ENCODE results near the gene TNFRSF4. TPM values are rescaled to one million over a fixed set of nuclear protein-coding genes. Genes with fewer than 3 reads are reported as not detected.
"Not testable (repeated sequence)": the region's sequence is repeated elsewhere in the genome, so short reads cannot be mapped to it uniquely, and the experiment has no call there.

TNFRSF4 gene
- total and polyA plus RNA-seq, 4 experiments from 2014 or later: 13.5 to 75.1 (median 39.3) TPM

- H3K4me3 ChIP-seq (ENCODE audit: low read length in 2 of 2); H3K27me3 ChIP-seq (ENCODE audit: insufficient read depth, low read length); POLR2A ChIA-PET (ENCODE audit: partially characterized antibody); H3K36me3 Mint-ChIP-seq; H3K4me1 Mint-ChIP-seq; H3K9me3 ChIP-seq (ENCODE audit: control insufficient read depth in 1 of 2, low read length in 2 of 2); intact Hi-C loops (cut with micrococcal nuclease); H3K4me1 ChIP-seq (ENCODE audit: insufficient read depth, low read length); H3K4me3 Mint-ChIP-seq; H3K36me3 ChIP-seq (ENCODE audit: insufficient read depth, low read length); DNase-seq; H3K27ac ChIP-seq (ENCODE audit: low read depth, low read length); H3K27me3 Mint-ChIP-seq: not testable (repeated sequence)
- H3K27ac Mint-ChIP-seq: peak overlapping the region in 2 of 7 donors; percentile 4 to 35
- CTCF ChIA-PET (ENCODE audit: partially characterized antibody): interaction anchor here (1.6 kb wide), 1 partner anchor 73 kb away, joined by 5 read pairs; no protein-coding TSS in a partner anchor
- peaks cover 0 to 17% (median 7%) of the 10 kb centered on the region in 8 donors for H3K9me3 Mint-ChIP-seq
Observed at GRCh38 chr1:1195726-1196125, 18.2 kb downstream of the TNFRSF4 start.

GRCh38 chr1:1194723-1195122 lies 19.2 kb downstream of the TNFRSF4 start:
- no peaks in the 10 kb centered on the region for H3K36me3 Mint-ChIP-seq
- H3K4me3 Mint-ChIP-seq: no peak overlapping the region
- CTCF ChIA-PET (ENCODE audit: partially characterized antibody): interaction anchor here (1.6 kb wide), 1 partner anchor 72 kb away, joined by 5 read pairs; no protein-coding TSS in a partner anchor
- no peaks in the 10 kb centered on the region for H3K4me1 Mint-ChIP-seq
- Histone ChIP-seq H3K4me3 (ENCODE audit: low read length in 2 of 2) (no peak overlapping the region), H3K36me3 (ENCODE audit: insufficient read depth, low read length) (no peaks in the 10 kb centered on the region), H3K9me3 (ENCODE audit: control insufficient read depth in 1 of 2, low read length in 2 of 2) (no peaks in the 10 kb centered on the region), H3K4me1 (ENCODE audit: insufficient read depth, low read length) (no peaks in the 10 kb centered on the region), H3K27me3 (ENCODE audit: insufficient read depth, low read length) (no peaks in the 10 kb centered on the region), H3K27ac (ENCODE audit: low read depth, low read length) (no peak overlapping the region)
- H3K9me3 Mint-ChIP-seq: peaks cover 0 to 17% (median 7%) of the 10 kb centered on the region in 8 donors
- no peak for DNase-seq
- H3K27me3 Mint-ChIP-seq: peaks cover 0 to 2% of the 10 kb centered on the region in 2 donors
- H3K27ac Mint-ChIP-seq: peak overlapping the region in 1 of 7 donors; percentile 53
- intact Hi-C loops (cut with micrococcal nuclease): no loop called here
- POLR2A ChIA-PET (ENCODE audit: partially characterized antibody): no interaction called here

DNA sequence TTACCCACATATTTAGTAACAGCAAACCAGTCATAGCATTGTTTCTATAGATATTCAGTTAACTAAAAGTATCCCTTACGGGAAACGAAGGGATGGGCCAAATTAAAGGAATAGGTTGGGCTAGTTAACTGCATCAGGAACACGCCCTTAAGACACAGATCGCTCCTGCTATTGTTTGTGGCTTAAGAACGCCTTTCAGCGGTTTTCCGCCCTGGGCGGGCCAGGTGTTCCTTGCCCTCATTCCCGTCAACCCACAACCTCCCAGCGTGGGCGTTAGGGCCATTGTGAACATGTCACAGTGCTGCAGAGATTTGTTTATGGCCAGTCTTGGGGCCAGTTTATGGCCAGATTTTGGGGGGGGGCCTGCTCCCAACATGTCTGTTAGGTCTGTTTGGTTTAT lies 22.2 kb downstream of the TNFRSF4 start:
- H3K36me3 Mint-ChIP-seq: no peaks in the 10 kb centered on the region
- intact Hi-C loops (cut with micrococcal nuclease): no loop called here
- no peak overlapping the region for H3K4me3 Mint-ChIP-seq
- CTCF ChIA-PET (ENCODE audit: partially characterized antibody): interaction anchor here (1.6 kb wide), 1 partner anchor 69 kb away, joined by 6 read pairs; no protein-coding TSS in a partner anchor
- H3K9me3 Mint-ChIP-seq: peaks cover 0 to 17% (median 7%) of the 10 kb centered on the region in 8 donors
- no peak overlapping the region for H3K27ac ChIP-seq (ENCODE audit: low read depth, low read length)
- no peaks in the 10 kb centered on the region for H3K4me1 ChIP-seq (ENCODE audit: insufficient read depth, low read length)
- H3K4me3 ChIP-seq (ENCODE audit: low read length in 2 of 2): no peak overlapping the region
- POLR2A ChIA-PET (ENCODE audit: partially characterized antibody): no interaction called here
- H3K4me1 Mint-ChIP-seq: peaks cover 0 to 2% (median 0%) of the 10 kb centered on the region in 4 donors
- no peaks in the 10 kb centered on the region for H3K27me3 ChIP-seq (ENCODE audit: insufficient read depth, low read length)
- H3K9me3 ChIP-seq (ENCODE audit: control insufficient read depth in 1 of 2, low read length in 2 of 2): no peaks in the 10 kb centered on the region
- peaks cover 0 to 2% of the 10 kb centered on the region in 2 donors for H3K27me3 Mint-ChIP-seq
- no peaks in the 10 kb centered on the region for H3K36me3 ChIP-seq (ENCODE audit: insufficient read depth, low read length)
- no peak overlapping the region for H3K27ac Mint-ChIP-seq
- no peak for DNase-seq

DNA sequence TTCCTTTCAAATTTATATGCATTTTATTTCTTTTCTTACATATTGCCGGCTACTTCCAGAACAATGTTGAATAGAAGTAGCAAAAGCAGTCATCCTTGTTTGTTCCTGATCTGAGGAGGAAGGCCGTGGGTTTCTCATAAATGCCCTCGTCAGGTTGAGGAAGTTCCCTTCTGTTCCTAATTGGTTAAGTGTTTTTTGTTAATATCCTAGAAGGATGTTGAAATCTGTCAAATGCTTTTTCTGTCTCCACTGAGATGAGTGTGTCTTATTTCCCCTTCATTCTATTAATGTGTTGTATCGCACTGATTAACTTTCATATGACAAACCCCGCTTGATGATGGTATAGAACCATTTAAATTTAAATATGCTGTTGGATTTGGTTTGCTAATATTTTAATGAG lies 24.8 kb downstream of the TNFRSF4 start:
- H3K4me3 ChIP-seq (ENCODE audit: low read length in 2 of 2): no peak overlapping the region
- no peaks in the 10 kb centered on the region for H3K9me3 ChIP-seq (ENCODE audit: control insufficient read depth in 1 of 2, low read length in 2 of 2)
- no peaks in the 10 kb centered on the region for H3K36me3 ChIP-seq (ENCODE audit: insufficient read depth, low read length)
- H3K4me1 Mint-ChIP-seq: peaks cover 0 to 2% (median 0%) of the 10 kb centered on the region in 4 donors
- H3K27me3 Mint-ChIP-seq: peaks cover 0 to 2% of the 10 kb centered on the region in 2 donors
- no peaks in the 10 kb centered on the region for H3K4me1 ChIP-seq (ENCODE audit: insufficient read depth, low read length)
- CTCF ChIA-PET (ENCODE audit: partially characterized antibody): no interaction called here
- H3K9me3 Mint-ChIP-seq: peaks cover 0 to 9% (median 0%) of the 10 kb centered on the region in 8 donors
- H3K36me3 Mint-ChIP-seq: no peaks in the 10 kb centered on the region
- POLR2A ChIA-PET (ENCODE audit: partially characterized antibody): no interaction called here
- intact Hi-C loops (cut with micrococcal nuclease): no loop called here
- H3K27me3 ChIP-seq (ENCODE audit: insufficient read depth, low read length): no peaks in the 10 kb centered on the region
- no peak overlapping the region for H3K27ac ChIP-seq (ENCODE audit: low read depth, low read length)
- H3K4me3 Mint-ChIP-seq: no peak overlapping the region
- no peak for DNase-seq
- no peak overlapping the region for H3K27ac Mint-ChIP-seq

GRCh38 chr1:1187938-1188337 lies 26.0 kb downstream of the TNFRSF4 start:
- DNase-seq: no peak
- Histone ChIP-seq H3K27ac (ENCODE audit: low read depth, low read length) (no peak overlapping the region), H3K9me3 (ENCODE audit: control insufficient read depth in 1 of 2, low read length in 2 of 2) (no peaks in the 10 kb centered on the region), H3K4me1 (ENCODE audit: insufficient read depth, low read length) (no peaks in the 10 kb centered on the region), H3K36me3 (ENCODE audit: insufficient read depth, low read length) (no peaks in the 10 kb centered on the region), H3K27me3 (ENCODE audit: insufficient read depth, low read length) (no peaks in the 10 kb centered on the region), H3K4me3 (ENCODE audit: low read length in 2 of 2) (no peak overlapping the region)
- Mint-ChIP-seq H3K36me3 (no peaks in the 10 kb centered on the region), H3K9me3 (peaks cover 0 to 9% (median under 1%) of the 10 kb centered on the region in 8 donors), H3K27me3 (peaks cover 0 to 4% of the 10 kb centered on the region in 2 donors), H3K4me3 (no peak overlapping the region), H3K4me1 (peaks cover 0 to 4% (median under 1%) of the 10 kb centered on the region in 4 donors), H3K27ac (no peak overlapping the region)
- ChIA-PET CTCF (ENCODE audit: partially characterized antibody) (no interaction called here), POLR2A (ENCODE audit: partially characterized antibody) (interaction anchor here (0.6 kb wide), 1 partner anchor 43 kb away, joined by 3 read pairs; no protein-coding TSS in a partner anchor)
- intact Hi-C loops (cut with micrococcal nuclease): no loop called here

DNA sequence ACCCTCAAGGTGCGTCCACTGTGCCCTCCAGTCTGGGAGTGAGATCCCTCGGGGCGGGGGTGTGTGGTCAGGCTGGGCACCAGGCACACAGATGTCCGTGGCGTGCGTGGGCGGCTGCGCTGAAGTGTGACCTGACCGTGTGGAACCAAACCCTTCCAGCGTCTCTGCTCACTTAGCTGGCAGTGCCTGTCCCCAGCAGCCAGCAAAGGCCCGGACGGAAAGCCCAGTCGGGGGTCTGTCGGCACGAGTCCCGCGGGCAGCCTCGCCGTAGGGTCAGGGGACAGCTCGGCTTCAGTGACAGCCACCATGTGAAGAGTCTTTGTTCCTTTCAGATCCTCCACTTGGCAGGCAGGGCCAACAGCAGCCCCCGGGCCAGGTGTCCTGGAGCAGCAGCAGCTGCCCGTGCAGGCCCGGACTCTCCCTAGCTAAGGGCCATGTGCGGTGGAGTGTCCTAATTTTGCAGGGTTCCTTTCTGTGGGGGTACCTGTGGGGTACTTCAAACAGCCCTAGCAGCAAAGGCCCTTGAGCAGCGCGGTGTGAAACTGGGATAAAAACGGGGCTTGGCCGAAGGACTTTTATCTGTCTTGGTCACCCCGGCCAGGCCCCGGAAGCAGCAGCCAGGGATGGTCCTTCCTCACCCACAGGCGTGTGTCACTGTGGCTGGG lies 28.7 kb downstream of the TNFRSF4 start:
- H3K9me3 Mint-ChIP-seq: peaks cover 0 to 2% (median 0%) of the 10 kb centered on the region in 8 donors
- H3K4me1 Mint-ChIP-seq: peaks cover 1 to 9% (median 3%) of the 10 kb centered on the region in 4 donors
- no peaks in the 10 kb centered on the region for H3K36me3 ChIP-seq (ENCODE audit: insufficient read depth, low read length)
- no peaks in the 10 kb centered on the region for H3K9me3 ChIP-seq (ENCODE audit: control insufficient read depth in 1 of 2, low read length in 2 of 2)
- H3K36me3 Mint-ChIP-seq: no peaks in the 10 kb centered on the region
- H3K4me3 ChIP-seq (ENCODE audit: low read length in 2 of 2): no peak overlapping the region
- H3K27me3 Mint-ChIP-seq: peaks cover 5 to 6% of the 10 kb centered on the region in 2 donors
- H3K4me1 ChIP-seq (ENCODE audit: insufficient read depth, low read length): no peaks in the 10 kb centered on the region
- peak in 1 of 5 donors; percentile 25 for DNase-seq
- ChIA-PET CTCF (ENCODE audit: partially characterized antibody) (no interaction called here), POLR2A (ENCODE audit: partially characterized antibody) (no interaction called here)
- no peak overlapping the region for H3K4me3 Mint-ChIP-seq
- peak overlapping the region in 1 of 7 donors; percentile 42 for H3K27ac Mint-ChIP-seq
- no peak overlapping the region for H3K27ac ChIP-seq (ENCODE audit: low read depth, low read length)
- intact Hi-C loops (cut with micrococcal nuclease): no loop called here
- H3K27me3 ChIP-seq (ENCODE audit: insufficient read depth, low read length): no peaks in the 10 kb centered on the region

DNA sequence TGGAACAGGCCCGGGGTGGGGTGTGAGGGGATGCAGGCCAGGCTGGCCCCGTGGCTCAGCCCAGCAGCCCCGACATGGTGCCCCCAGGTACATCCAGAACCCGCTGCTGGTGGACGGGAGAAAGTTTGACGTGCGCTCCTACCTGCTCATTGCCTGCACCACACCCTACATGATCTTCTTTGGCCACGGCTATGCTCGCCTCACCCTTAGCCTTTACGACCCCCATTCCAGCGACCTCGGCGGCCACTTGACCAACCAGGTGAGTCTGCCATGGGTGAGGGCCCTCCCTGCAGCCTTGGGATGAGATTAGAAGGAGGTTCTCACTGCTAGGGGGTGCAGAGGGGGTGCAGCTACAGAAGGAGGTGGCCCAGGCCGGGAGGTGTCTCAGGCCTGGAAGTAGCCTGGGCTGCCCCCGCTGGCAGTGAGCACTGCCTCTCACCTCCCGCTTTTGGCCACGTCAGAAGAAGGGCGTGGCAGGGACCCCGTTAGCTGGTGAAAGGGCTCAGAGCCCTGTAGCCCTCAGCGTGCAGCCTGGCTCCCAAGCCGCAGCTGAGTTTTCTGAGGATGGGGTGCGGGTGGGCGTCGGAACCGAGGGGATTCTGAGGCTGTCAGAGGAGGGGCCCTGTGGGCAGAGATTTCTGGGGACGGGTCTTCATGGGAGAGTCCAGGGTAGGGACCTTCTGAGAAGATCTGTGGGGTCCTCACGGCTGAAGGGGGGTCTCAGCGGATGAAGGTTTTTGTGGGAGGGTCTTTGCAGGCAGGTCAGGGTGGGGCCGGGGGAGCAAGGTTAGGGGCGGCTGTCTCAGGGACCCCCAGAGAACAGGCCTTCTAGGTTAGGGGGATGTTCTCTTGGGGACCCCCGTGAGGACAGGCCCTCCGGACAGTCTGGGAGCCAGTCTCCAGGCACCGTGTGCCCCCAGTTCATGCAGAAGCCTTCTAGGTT lies 29.8 kb downstream of the TNFRSF4 start:
- intact Hi-C loops (cut with micrococcal nuclease): no loop called here
- Histone ChIP-seq H3K27me3 (ENCODE audit: insufficient read depth, low read length) (no peaks in the 10 kb centered on the region), H3K27ac (ENCODE audit: low read depth, low read length) (no peak overlapping the region), H3K9me3 (ENCODE audit: control insufficient read depth in 1 of 2, low read length in 2 of 2) (no peaks in the 10 kb centered on the region), H3K36me3 (ENCODE audit: insufficient read depth, low read length) (no peaks in the 10 kb centered on the region), H3K4me1 (ENCODE audit: insufficient read depth, low read length) (no peaks in the 10 kb centered on the region), H3K4me3 (ENCODE audit: low read length in 2 of 2) (no peak overlapping the region)
- Mint-ChIP-seq H3K4me1 (peaks cover 1 to 9% (median 3%) of the 10 kb centered on the region in 4 donors), H3K36me3 (no peaks in the 10 kb centered on the region), H3K4me3 (no peak overlapping the region), H3K9me3 (peaks cover 0 to 2% (median 0%) of the 10 kb centered on the region in 8 donors), H3K27ac (no peak overlapping the region), H3K27me3 (peaks cover 5 to 6% of the 10 kb centered on the region in 2 donors)
- ChIA-PET CTCF (ENCODE audit: partially characterized antibody) (no interaction called here), POLR2A (ENCODE audit: partially characterized antibody) (no interaction called here)
- DNase-seq: no peak

All from CD4-positive, alpha-beta memory T cell (primary cell).